K562 (cell line): Measurements from ENCODE around the gene FHIT. TPM values are rescaled to one million over a fixed set of nuclear protein-coding genes. Genes with fewer than 3 reads are reported as not detected.
A peak's percentile ranks its signal among the peaks of the same experiment; 100 is the strongest.

Source experiments
- ARHGAP35 ChIP-seq: fragments of 450-650 bp; IDR thresholded peaks from 2 replicates; pipeline ENCODE4 v1.6.1; 2018; ENCODE audit not compliant: partially characterized antibody
- BRD4 ChIP-seq: fragments of 200-600 bp; sonication (generic); IDR thresholded peaks from 2 replicates; pipeline ENCODE4 v1.6.1; 2017; ENCODE audit warnings: inconsistent platforms
- BRF2 ChIP-seq: IDR thresholded peaks from 3 replicates; pipeline ENCODE4 v1.6.1; 2011; ENCODE audit warnings: borderline replicate concordance, mild to moderate bottlenecking; ENCODE audit not compliant: insufficient read length, insufficient read depth
- CTCF ChIP-seq, 3 experiments: IDR thresholded peaks in 2 of 3; conservative IDR thresholded peaks in 1 of 3; 2 replicates each; pipeline ENCODE4 v1.5.1; 2011 to 2012; ENCODE audit warnings: low read length in 3 of 3, mild to moderate bottlenecking in 3 of 3, control low read depth in 2 of 3, improper control_type of control experiment in 1 of 3, inconsistent platforms in 1 of 3, low read depth in 1 of 3, mixed read lengths in 1 of 3, moderate library complexity in 1 of 3; ENCODE audit not compliant: insufficient read depth in 2 of 3
- CUX1 ChIP-seq: fragments of 200-800 bp; sonication (Bioruptor generic); IDR thresholded peaks from 2 replicates; pipeline ENCODE4 v1.6.1; 2016; ENCODE audit warnings: missing genetic modification characterization, missing compliant biosample characterization
- DEAF1 ChIP-seq: fragments of 450-650 bp; formaldehyde crosslinking; IDR thresholded peaks from 2 replicates; pipeline ENCODE4 v1.4.0; 2020; ENCODE audit warnings: mild to moderate bottlenecking, moderate library complexity
- HDGF ChIP-seq: fragments of 450-650 bp; IDR thresholded peaks from 2 replicates; pipeline ENCODE4 v1.6.1; 2016
- KDM5B ChIP-seq: fragments of 200-600 bp; sonication (generic); IDR thresholded peaks from 2 replicates; pipeline ENCODE4 v1.6.1; 2012; ENCODE audit warnings: low read depth, mild to moderate bottlenecking, moderate library complexity, low read length, control low read depth, inconsistent platforms; ENCODE audit not compliant: insufficient replicate concordance
- KLF6 ChIP-seq: fragments of 250-450 bp; sonication (Bioruptor Pico); IDR thresholded peaks from 2 replicates; pipeline ENCODE4 v1.4.0; 2020; ENCODE audit warnings: mild to moderate bottlenecking, moderate library complexity, borderline replicate concordance
- RAD21 ChIP-seq, 2 experiments: fragments of 250-450 bp in 1 of 2; fragments of 450-650 bp in 1 of 2; sonication (Bioruptor Pico) in 1 of 2; formaldehyde crosslinking in 1 of 2; IDR thresholded peaks in 1 of 2; conservative IDR thresholded peaks in 1 of 2; 2 replicates each; pipeline versions ENCODE4 v1.4.0 to v1.8.0; 2020 to 2022; ENCODE audit warnings: mild to moderate bottlenecking in 2 of 2, moderate library complexity in 1 of 2
- SMC3 ChIP-seq: conservative IDR thresholded peaks from 2 replicates; pipeline ENCODE4 v1.6.1; 2011; ENCODE audit warnings: low read depth, low read length, improper control_type of control experiment; ENCODE audit not compliant: insufficient read depth
- TEAD1 ChIP-seq, 2 experiments: fragments of 450-650 bp in 1 of 2; sonication (generic) in 1 of 2; formaldehyde crosslinking; IDR thresholded peaks; 2 replicates each; pipeline versions ENCODE4 v1.4.0 to v1.8.0; 2020 to 2022; ENCODE audit warnings: mild to moderate bottlenecking in 2 of 2, missing genetic modification reagents in 1 of 2
- ZKSCAN8 ChIP-seq: fragments of 200-800 bp; sonication (Bioruptor generic); IDR thresholded peaks from 2 replicates; pipeline ENCODE4 v1.6.1; 2016; ENCODE audit warnings: missing genetic modification characterization, missing compliant biosample characterization
- ZNF143 ChIP-seq: sonication (generic); formaldehyde crosslinking; IDR thresholded peaks from 2 replicates; pipeline ENCODE4 v1.9.0; 2022; ENCODE audit warnings: mild to moderate bottlenecking, missing genetic modification reagents
- ZNF445 ChIP-seq: fragments of 250-450 bp; sonication (Bioruptor Pico); IDR thresholded peaks from 2 replicates; pipeline ENCODE4 v1.4.0; 2020; ENCODE audit warnings: low read depth, mild to moderate bottlenecking, moderate library complexity
- ZNF766 ChIP-seq: fragments of 200-800 bp; sonication (Bioruptor generic); conservative IDR thresholded peaks from 2 replicates; pipeline ENCODE4 v1.6.1; 2016; ENCODE audit warnings: missing genetic modification characterization, missing compliant biosample characterization
- polyA plus RNA-seq, 8 experiments: library from polyadenylated mRNA; depleted of rRNA in 4 of 8; stranded (reverse) in 5 of 8; unstranded in 3 of 8; fragments of >200 nt; fragmentation: Nextera tagmentation in 2 of 8; fragmentation: Illumina TruSeq in 1 of 8; extraction: Ambion mirVana in 2 of 8; extraction: Trizol in 1 of 8; gene quantifications; 2 replicates each; pipeline versions ENCODE4 v1.2.1 to v1.2.3, GENCODE V29; 2011 to 2014; ENCODE audit warnings: inconsistent platforms in 1 of 8, missing spikeins in 1 of 8
- total RNA-seq, 7 experiments: library from RNA; depleted of rRNA in 6 of 7; stranded (reverse); fragments of >200 nt in 6 of 7; fragmentation: Illumina TruSeq in 2 of 7; extraction: Trizol in 2 of 7; gene quantifications; 2 replicates each; pipeline versions ENCODE4 v1.2.1 to v1.2.3, GENCODE V29; 2011 to 2021; ENCODE audit warnings: low replicate concordance in 1 of 7

FHIT gene
- total and polyA plus RNA-seq, 9 of the 15 experiments (the other 6 are each of a cell fraction or from before 2014, with no cell fraction given) = 1.7 to 9.1 (median 4.3) TPM

GRCh38 chr3:59857589-59858346 lies 1393.5 kb downstream of the FHIT start (continued):
- no peak for TF ChIP-seq KDM5B
- no peak for TF ChIP-seq KLF6 (CRISPR knock-in tag)
- TF ChIP-seq ZNF445 = no peak
- peak; percentile 60 to 78 (median 71) for TF ChIP-seq CTCF (IDR thresholded peaks at IDR 0.05 in 2 of 3, conservative IDR thresholded peaks at IDR 0.05 in 1 of 3; ENCODE audit: insufficient read depth in 2 of 3, low read depth in 1 of 3, low read length in 3 of 3)
- TF ChIP-seq DEAF1 (CRISPR knock-in tag) = no peak
- TF ChIP-seq SMC3 = peak; percentile 37; the same call in 1 of the 2 replicates
- TF ChIP-seq ARHGAP35 = no peak
- TF ChIP-seq BRD4 = no peak
- TF ChIP-seq CUX1 (CRISPR knock-in tag) = no peak
- no peak for TF ChIP-seq TEAD1 (CRISPR knock-in tag; IDR thresholded peaks at IDR 0.05)
- TF ChIP-seq ZNF766 (CRISPR knock-in tag) = no peak
- TF ChIP-seq HDGF = no peak
- TF ChIP-seq ZNF143 (CRISPR knock-in tag) = no peak
- no peak for TF ChIP-seq ZKSCAN8
- peak; percentile 32 to 58; a peak in 3 of 4 replicates for TF ChIP-seq RAD21 (CRISPR knock-in tag; conservative IDR thresholded peaks at IDR 0.05 in 1 of 2, IDR thresholded peaks at IDR 0.05 in 1 of 2)
- no peak for TF ChIP-seq BRF2
